OCI-LY1 (cell line): ENCODE data around the gene FKBP1A.

Source experiments
- H2AFZ ChIP-seq: fragments of 200-600 bp; sonication (generic), shearing (Covaris generic); 2 replicates; pipeline ENCODE4 v1.6.0; 2014; ENCODE audit warnings: antibody characterized with exemption, mild to moderate bottlenecking, low read length
- H3F3A ChIP-seq: fragments of 200-600 bp; sonication (generic), shearing (Covaris generic); 2 replicates; pipeline ENCODE4 v1.6.0; 2014; ENCODE audit warnings: mild to moderate bottlenecking, antibody characterized with exemption, low read length, moderate library complexity; ENCODE audit not compliant: insufficient read depth
- H3K27ac ChIP-seq: fragments of 200-600 bp; sonication (generic); 2 replicates; pipeline ENCODE4 v1.5.1; 2014; ENCODE audit warnings: low read length, mixed run types, mild to moderate bottlenecking, low read depth; ENCODE audit not compliant: poor library complexity, severe bottlenecking
- H3K27me3 ChIP-seq: fragments of 200-600 bp; sonication (generic); 2 replicates; pipeline ENCODE4 v1.6.0; 2014; ENCODE audit warnings: antibody characterized with exemption, mild to moderate bottlenecking, low read length, moderate library complexity; ENCODE audit not compliant: insufficient read depth
- H3K36me3 ChIP-seq: fragments of 200-600 bp; sonication (generic); 2 replicates; pipeline ENCODE4 v1.6.1; 2014; ENCODE audit warnings: mild to moderate bottlenecking, antibody characterized with exemption, low read length, moderate library complexity, mixed read lengths; ENCODE audit not compliant: insufficient read depth
- H3K4me1 ChIP-seq: fragments of 200-600 bp; sonication (generic); 2 replicates; pipeline ENCODE4 v1.5.1; 2014; ENCODE audit warnings: mild to moderate bottlenecking, low read length, moderate library complexity; ENCODE audit not compliant: insufficient read depth, severe bottlenecking
- H3K4me2 ChIP-seq: fragments of 200-600 bp; sonication (generic), shearing (Covaris generic); 2 replicates; pipeline ENCODE4 v1.6.1; 2014; ENCODE audit warnings: low read length
- H3K4me3 ChIP-seq: fragments of 200-600 bp; sonication (generic); 2 replicates; pipeline ENCODE4 v1.5.1; 2014; ENCODE audit warnings: low read length, low read depth, mild to moderate bottlenecking, mixed read lengths; ENCODE audit not compliant: poor library complexity, severe bottlenecking
- H3K79me2 ChIP-seq: fragments of 200-600 bp; shearing (Covaris generic); 2 replicates; pipeline ENCODE4 v1.6.1; 2016; ENCODE audit warnings: mixed run types, low read length, mixed read lengths; ENCODE audit not compliant: insufficient read depth
- H3K9ac ChIP-seq: fragments of 200-600 bp; sonication (generic), shearing (Covaris generic); 2 replicates; pipeline ENCODE4 v1.6.1; 2014; ENCODE audit warnings: mild to moderate bottlenecking, low read length, mixed read lengths
- H3K9me2 ChIP-seq: fragments of 200-600 bp; sonication (generic), shearing (Covaris generic); 2 replicates; pipeline ENCODE4 v1.6.1; 2014; ENCODE audit warnings: low read depth, mild to moderate bottlenecking, low read length, mixed read lengths
- H3K9me3 ChIP-seq: fragments of 200-600 bp; shearing (Covaris generic); 2 replicates; pipeline ENCODE4 v1.6.1; 2014; ENCODE audit warnings: low read length, mixed read lengths
- H4K20me1 ChIP-seq: fragments of 200-600 bp; sonication (generic), shearing (Covaris generic); 2 replicates; pipeline ENCODE4 v1.6.0; 2016; ENCODE audit warnings: mild to moderate bottlenecking, low read length; ENCODE audit not compliant: insufficient read depth
- CTCF ChIP-seq: fragments of 200-600 bp; sonication (generic), shearing (Covaris generic); IDR thresholded peaks from 2 replicates; pipeline ENCODE4 v1.5.1; 2017; ENCODE audit warnings: mild to moderate bottlenecking, antibody characterized with exemption, low read length, moderate library complexity, mixed read lengths
- EZH2 ChIP-seq: fragments of 200-600 bp; sonication (generic), shearing (Covaris generic); IDR thresholded peaks from 2 replicates; pipeline ENCODE4 v1.8.0; 2017; ENCODE audit warnings: borderline replicate concordance, mixed run types, mild to moderate bottlenecking, antibody characterized with exemption, low read length, moderate library complexity, mixed read lengths

FKBP1A gene

GRCh38 chr20:1341561-1342265, 51.1 kb downstream of the FKBP1A start:
- no peaks in the 10 kb centered on the region; the same call in 1 of the 2 replicates for H3K36me3 ChIP-seq

GRCh38 chr20:1338801-1339200, 54.1 kb downstream of the FKBP1A start:
- Histone ChIP-seq H3K27me3 (no peaks in the 10 kb centered on the region), H3K79me2 (no peaks in the 10 kb centered on the region)
- no peak for TF ChIP-seq CTCF
- no peak for TF ChIP-seq EZH2

More at GRCh38 chr20:1341561-1342265, 51.1 kb downstream of the FKBP1A start:
- Histone ChIP-seq H3K27me3 (no peaks in the 10 kb centered on the region), H3K9ac (no peak overlapping the region), H3K79me2 (no peaks in the 10 kb centered on the region), H3K4me1 (peaks cover 9% of the 10 kb centered on the region), H3K27ac (no peak overlapping the region), H3K4me3 (no peak overlapping the region), H3F3A (no peaks in the 10 kb centered on the region), H3K9me3 (no peaks in the 10 kb centered on the region), H2AFZ (no peak overlapping the region), H3K4me2 (no peak overlapping the region), H4K20me1 (no peaks in the 10 kb centered on the region), H3K9me2 (no peaks in the 10 kb centered on the region)
- TF ChIP-seq CTCF (no peak), EZH2 (no peak)

GRCh38 chr20:1338096-1338495, 54.8 kb downstream of the FKBP1A start:
- Histone ChIP-seq H3K36me3 (peaks cover 20% of the 10 kb centered on the region), H3K4me2 (no peak overlapping the region), H2AFZ (no peak overlapping the region), H3K9me2 (no peaks in the 10 kb centered on the region), H3K9me3 (no peaks in the 10 kb centered on the region), H4K20me1 (no peaks in the 10 kb centered on the region), H3K27me3 (no peaks in the 10 kb centered on the region), H3K9ac (no peak overlapping the region), H3K79me2 (no peaks in the 10 kb centered on the region), H3F3A (no peaks in the 10 kb centered on the region), H3K27ac (no peak overlapping the region), H3K4me1 (peaks cover 13% of the 10 kb centered on the region), H3K4me3 (no peak overlapping the region)
- TF ChIP-seq CTCF: no peak

More at GRCh38 chr20:1338801-1339200, 54.1 kb downstream of the FKBP1A start:
- peaks cover 13% of the 10 kb centered on the region for H3K4me1 ChIP-seq
- no peaks in the 10 kb centered on the region for H3K9me3 ChIP-seq
- H2AFZ ChIP-seq: no peak overlapping the region
- H3K9me2 ChIP-seq: no peaks in the 10 kb centered on the region
- no peaks in the 10 kb centered on the region for H3F3A ChIP-seq
- H3K4me2 ChIP-seq: no peak overlapping the region
- no peak overlapping the region for H3K9ac ChIP-seq
- no peak overlapping the region for H3K4me3 ChIP-seq
- H3K27ac ChIP-seq: no peak overlapping the region
- peaks cover 13% of the 10 kb centered on the region for H3K36me3 ChIP-seq
- H4K20me1 ChIP-seq: no peaks in the 10 kb centered on the region
